ENCODE measurements around the gene SP6.

GRCh38 chr17:47862621-47863440, 11.9 kb upstream of the SP6 start:
- TF ChIP-seq ZNF274 (IDR thresholded peaks at IDR 0.05; ENCODE audit: low read depth, low read length), result no peak
- no peak for TF ChIP-seq YY1 (IDR thresholded peaks at IDR 0.05; ENCODE audit: insufficient read depth, insufficient read length)

All from NT2/D1 (cell line).